ENCODE measurements around the gene PCYT1A.

PCYT1A gene

DNA sequence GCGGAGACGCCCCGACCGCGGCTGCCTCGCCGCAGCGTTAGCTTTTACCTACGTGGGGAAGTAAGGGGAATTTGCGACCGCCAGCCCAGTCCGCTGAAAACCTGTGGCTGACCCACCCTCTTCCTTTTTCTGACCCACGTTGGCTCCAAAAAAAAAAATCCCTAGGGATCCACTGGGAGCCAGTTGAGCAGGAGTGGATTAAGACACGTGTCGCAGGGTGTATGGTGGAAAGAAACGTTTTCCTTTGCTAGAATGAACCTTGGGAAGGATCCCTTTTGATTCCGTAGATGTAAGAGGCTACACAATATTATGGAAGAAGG, 575 bp upstream of the PCYT1A start:
- peak overlapping the region; percentile 90 to 100 for H3K4me3 ChIP-seq (ENCODE audit: low read length in 2 of 2)
- H3K9me3 ChIP-seq (ENCODE audit: control insufficient read depth in 2 of 2, low read length in 2 of 2): no peaks in the 10 kb centered on the region
- peak overlapping the region; percentile 86 for H3K27ac ChIP-seq (ENCODE audit: low read length)
- H3K27me3 ChIP-seq (ENCODE audit: control insufficient read depth in 1 of 2, insufficient read depth in 2 of 2, low read length in 2 of 2): no peaks in the 10 kb centered on the region
- peaks cover 18% of the 10 kb centered on the region for H3K4me1 ChIP-seq (ENCODE audit: control insufficient read depth, insufficient read depth, low read length)
- H3K9ac ChIP-seq (ENCODE audit: low read length in 2 of 2): peak overlapping the region; percentile 93 to 97
- no peaks in the 10 kb centered on the region for H3K36me3 ChIP-seq (ENCODE audit: control insufficient read depth in 2 of 2, insufficient read depth in 2 of 2, low read length in 2 of 2)

GRCh38 chr3:196287090-196287439, 461 bp downstream of the PCYT1A start:
- no peaks in the 10 kb centered on the region for H3K36me3 ChIP-seq (ENCODE audit: control insufficient read depth in 2 of 2, insufficient read depth in 2 of 2, low read length in 2 of 2)
- peak overlapping the region; percentile 90 to 100 for H3K4me3 ChIP-seq (ENCODE audit: low read length in 2 of 2)
- H3K9ac ChIP-seq (ENCODE audit: low read length in 2 of 2): peak overlapping the region; percentile 93 to 97
- peak overlapping the region; percentile 86 for H3K27ac ChIP-seq (ENCODE audit: low read length)
- H3K27me3 ChIP-seq (ENCODE audit: control insufficient read depth in 1 of 2, insufficient read depth in 2 of 2, low read length in 2 of 2): no peaks in the 10 kb centered on the region
- peaks cover 18% of the 10 kb centered on the region for H3K4me1 ChIP-seq (ENCODE audit: control insufficient read depth, insufficient read depth, low read length)
- H3K9me3 ChIP-seq (ENCODE audit: control insufficient read depth in 2 of 2, low read length in 2 of 2): no peaks in the 10 kb centered on the region

- no peak overlapping the region for H3K4me3 ChIP-seq (ENCODE audit: low read length in 2 of 2)
- no peaks in the 10 kb centered on the region for H3K9me3 ChIP-seq (ENCODE audit: control insufficient read depth in 2 of 2, low read length in 2 of 2)
- no peaks in the 10 kb centered on the region for H3K36me3 ChIP-seq (ENCODE audit: control insufficient read depth in 2 of 2, insufficient read depth in 2 of 2, low read length in 2 of 2)
- H3K27me3 ChIP-seq (ENCODE audit: control insufficient read depth in 1 of 2, insufficient read depth in 2 of 2, low read length in 2 of 2): no peaks in the 10 kb centered on the region
- no peak overlapping the region for H3K9ac ChIP-seq (ENCODE audit: low read length in 2 of 2)
- no peak overlapping the region for H3K27ac ChIP-seq (ENCODE audit: low read length)
- H3K4me1 ChIP-seq (ENCODE audit: control insufficient read depth, insufficient read depth, low read length): peaks cover 20% of the 10 kb centered on the region
These were observed 3.1 kb downstream of the PCYT1A start for GRCh38 chr3:196284396-196284795.

DNA sequence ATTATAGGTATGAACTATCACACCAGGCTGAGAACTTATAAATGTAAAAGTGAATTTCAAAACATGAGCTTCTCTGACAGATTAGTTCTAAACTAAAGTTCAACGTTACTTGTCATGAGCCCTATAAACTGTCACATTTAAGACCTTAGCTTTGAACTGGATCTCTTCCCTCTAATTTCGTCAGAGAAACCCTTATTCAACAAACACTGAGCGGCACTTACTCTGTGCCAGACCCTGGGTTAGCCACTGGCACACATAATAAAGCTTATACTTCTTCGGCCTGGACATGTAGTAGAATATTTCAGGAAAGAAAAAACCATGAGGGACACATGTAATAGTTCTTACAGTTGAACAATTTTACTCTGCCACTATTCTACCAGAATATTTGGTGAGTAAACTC, 5.6 kb downstream of the PCYT1A start:
- H3K36me3 ChIP-seq (ENCODE audit: control insufficient read depth in 2 of 2, insufficient read depth in 2 of 2, low read length in 2 of 2): no peaks in the 10 kb centered on the region
- no peak overlapping the region for H3K4me3 ChIP-seq (ENCODE audit: low read length in 2 of 2)
- no peak overlapping the region for H3K27ac ChIP-seq (ENCODE audit: low read length)
- no peaks in the 10 kb centered on the region for H3K27me3 ChIP-seq (ENCODE audit: control insufficient read depth in 1 of 2, insufficient read depth in 2 of 2, low read length in 2 of 2)
- no peak overlapping the region for H3K9ac ChIP-seq (ENCODE audit: low read length in 2 of 2)
- peaks cover 19% of the 10 kb centered on the region for H3K4me1 ChIP-seq (ENCODE audit: control insufficient read depth, insufficient read depth, low read length)
- H3K9me3 ChIP-seq (ENCODE audit: control insufficient read depth in 2 of 2, low read length in 2 of 2): no peaks in the 10 kb centered on the region

GRCh38 chr3:196280689-196281440, 6.7 kb downstream of the PCYT1A start:
- H3K27me3 ChIP-seq (ENCODE audit: control insufficient read depth in 1 of 2, insufficient read depth in 2 of 2, low read length in 2 of 2): no peaks in the 10 kb centered on the region
- H3K36me3 ChIP-seq (ENCODE audit: control insufficient read depth in 2 of 2, insufficient read depth in 2 of 2, low read length in 2 of 2): no peaks in the 10 kb centered on the region
- H3K27ac ChIP-seq (ENCODE audit: low read length): no peak overlapping the region
- no peak overlapping the region for H3K4me3 ChIP-seq (ENCODE audit: low read length in 2 of 2)
- H3K9ac ChIP-seq (ENCODE audit: low read length in 2 of 2): no peak overlapping the region
- no peaks in the 10 kb centered on the region for H3K9me3 ChIP-seq (ENCODE audit: control insufficient read depth in 2 of 2, low read length in 2 of 2)
- peaks cover 15% of the 10 kb centered on the region for H3K4me1 ChIP-seq (ENCODE audit: control insufficient read depth, insufficient read depth, low read length)

GRCh38 chr3:196275126-196275525, 12.4 kb downstream of the PCYT1A start:
- Histone ChIP-seq H3K4me1 (ENCODE audit: control insufficient read depth, insufficient read depth, low read length) (peaks cover 5% of the 10 kb centered on the region), H3K9me3 (ENCODE audit: control insufficient read depth in 2 of 2, low read length in 2 of 2) (no peaks in the 10 kb centered on the region), H3K9ac (ENCODE audit: low read length in 2 of 2) (no peak overlapping the region), H3K27me3 (ENCODE audit: control insufficient read depth in 1 of 2, insufficient read depth in 2 of 2, low read length in 2 of 2) (no peaks in the 10 kb centered on the region), H3K4me3 (ENCODE audit: low read length in 2 of 2) (no peak overlapping the region), H3K36me3 (ENCODE audit: control insufficient read depth in 2 of 2, insufficient read depth in 2 of 2, low read length in 2 of 2) (peaks cover 2 to 8% of the 10 kb centered on the region in 2 donors), H3K27ac (ENCODE audit: low read length) (no peak overlapping the region)

- Histone ChIP-seq H3K27me3 (ENCODE audit: control insufficient read depth in 1 of 2, insufficient read depth in 2 of 2, low read length in 2 of 2) (no peaks in the 10 kb centered on the region), H3K9ac (ENCODE audit: low read length in 2 of 2) (no peak overlapping the region), H3K4me3 (ENCODE audit: low read length in 2 of 2) (no peak overlapping the region), H3K4me1 (ENCODE audit: control insufficient read depth, insufficient read depth, low read length) (peaks cover 5% of the 10 kb centered on the region), H3K9me3 (ENCODE audit: control insufficient read depth in 2 of 2, low read length in 2 of 2) (no peaks in the 10 kb centered on the region), H3K36me3 (ENCODE audit: control insufficient read depth in 2 of 2, insufficient read depth in 2 of 2, low read length in 2 of 2) (peaks cover 4 to 8% of the 10 kb centered on the region in 2 donors), H3K27ac (ENCODE audit: low read length) (no peak overlapping the region)
These were observed 12.9 kb downstream of the PCYT1A start for GRCh38 chr3:196274585-196274984.

GRCh38 chr3:196273655-196274054, 13.9 kb downstream of the PCYT1A start:
- H3K4me3 ChIP-seq (ENCODE audit: low read length in 2 of 2): no peak overlapping the region
- H3K27me3 ChIP-seq (ENCODE audit: control insufficient read depth in 1 of 2, insufficient read depth in 2 of 2, low read length in 2 of 2): no peaks in the 10 kb centered on the region
- H3K36me3 ChIP-seq (ENCODE audit: control insufficient read depth in 2 of 2, insufficient read depth in 2 of 2, low read length in 2 of 2): peaks cover 4 to 11% of the 10 kb centered on the region in 2 donors
- no peaks in the 10 kb centered on the region for H3K9me3 ChIP-seq (ENCODE audit: control insufficient read depth in 2 of 2, low read length in 2 of 2)
- H3K9ac ChIP-seq (ENCODE audit: low read length in 2 of 2): no peak overlapping the region
- H3K27ac ChIP-seq (ENCODE audit: low read length): no peak overlapping the region
- H3K4me1 ChIP-seq (ENCODE audit: control insufficient read depth, insufficient read depth, low read length): no peaks in the 10 kb centered on the region

DNA sequence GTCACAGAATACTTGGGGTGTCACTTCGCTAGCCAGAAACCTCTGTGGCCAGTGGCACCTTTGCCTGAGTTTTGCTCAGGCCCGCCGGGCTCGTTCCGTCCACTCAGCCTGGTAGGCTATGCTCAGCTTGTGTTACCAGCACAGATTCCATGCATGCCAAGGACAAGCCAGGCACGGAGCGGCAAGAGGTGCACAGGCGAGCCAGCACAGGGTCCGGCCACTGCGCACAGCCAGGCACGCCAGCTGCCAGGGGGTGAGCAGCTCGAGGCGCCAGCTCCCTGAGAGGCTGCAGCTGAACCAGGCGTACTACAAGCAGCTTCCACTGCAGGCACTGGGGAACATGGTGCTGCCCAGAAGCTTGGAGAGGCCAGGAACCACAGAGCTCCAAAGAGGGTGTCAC, 14.7 kb downstream of the PCYT1A start:
- no peak overlapping the region for H3K9ac ChIP-seq (ENCODE audit: low read length in 2 of 2)
- H3K36me3 ChIP-seq (ENCODE audit: control insufficient read depth in 2 of 2, insufficient read depth in 2 of 2, low read length in 2 of 2): peaks cover 8 to 11% of the 10 kb centered on the region in 2 donors
- H3K9me3 ChIP-seq (ENCODE audit: control insufficient read depth in 2 of 2, low read length in 2 of 2): no peaks in the 10 kb centered on the region
- H3K4me3 ChIP-seq (ENCODE audit: low read length in 2 of 2): no peak overlapping the region
- H3K27me3 ChIP-seq (ENCODE audit: control insufficient read depth in 1 of 2, insufficient read depth in 2 of 2, low read length in 2 of 2): no peaks in the 10 kb centered on the region
- H3K4me1 ChIP-seq (ENCODE audit: control insufficient read depth, insufficient read depth, low read length): no peaks in the 10 kb centered on the region
- no peak overlapping the region for H3K27ac ChIP-seq (ENCODE audit: low read length)

- no peak overlapping the region for H3K4me3 ChIP-seq (ENCODE audit: low read length in 2 of 2)
These were observed 17.0 kb downstream of the PCYT1A start for GRCh38 chr3:196270499-196270898.

GRCh38 chr3:196268284-196269163, 19.0 kb downstream of the PCYT1A start:
- Histone ChIP-seq H3K4me3 (ENCODE audit: low read length in 2 of 2) (no peak overlapping the region), H3K4me1 (ENCODE audit: control insufficient read depth, insufficient read depth, low read length) (no peaks in the 10 kb centered on the region), H3K36me3 (ENCODE audit: control insufficient read depth in 2 of 2, insufficient read depth in 2 of 2, low read length in 2 of 2) (peaks cover 12 to 15% of the 10 kb centered on the region in 2 donors), H3K27me3 (ENCODE audit: control insufficient read depth in 1 of 2, insufficient read depth in 2 of 2, low read length in 2 of 2) (no peaks in the 10 kb centered on the region), H3K9ac (ENCODE audit: low read length in 2 of 2) (no peak overlapping the region), H3K9me3 (ENCODE audit: control insufficient read depth in 2 of 2, low read length in 2 of 2) (no peaks in the 10 kb centered on the region), H3K27ac (ENCODE audit: low read length) (no peak overlapping the region)

More at GRCh38 chr3:196270499-196270898, 17.0 kb downstream of the PCYT1A start:
- no peaks in the 10 kb centered on the region for H3K27me3 ChIP-seq (ENCODE audit: control insufficient read depth in 1 of 2, insufficient read depth in 2 of 2, low read length in 2 of 2)
- peaks cover 12 to 15% of the 10 kb centered on the region in 2 donors for H3K36me3 ChIP-seq (ENCODE audit: control insufficient read depth in 2 of 2, insufficient read depth in 2 of 2, low read length in 2 of 2)
- H3K4me1 ChIP-seq (ENCODE audit: control insufficient read depth, insufficient read depth, low read length): no peaks in the 10 kb centered on the region
- H3K27ac ChIP-seq (ENCODE audit: low read length): no peak overlapping the region
- H3K9me3 ChIP-seq (ENCODE audit: control insufficient read depth in 2 of 2, low read length in 2 of 2): no peaks in the 10 kb centered on the region
- no peak overlapping the region for H3K9ac ChIP-seq (ENCODE audit: low read length in 2 of 2)
